ENCODE results near the gene GTPBP6. TPM values are rescaled to one million over a fixed set of nuclear protein-coding genes. Genes with fewer than 3 reads are reported as not detected.
A peak's percentile ranks its signal among the peaks of the same experiment; 100 is the strongest.

GTPBP6 gene
- total RNA-seq, 1 donor, result 34.4 TPM

DNA sequence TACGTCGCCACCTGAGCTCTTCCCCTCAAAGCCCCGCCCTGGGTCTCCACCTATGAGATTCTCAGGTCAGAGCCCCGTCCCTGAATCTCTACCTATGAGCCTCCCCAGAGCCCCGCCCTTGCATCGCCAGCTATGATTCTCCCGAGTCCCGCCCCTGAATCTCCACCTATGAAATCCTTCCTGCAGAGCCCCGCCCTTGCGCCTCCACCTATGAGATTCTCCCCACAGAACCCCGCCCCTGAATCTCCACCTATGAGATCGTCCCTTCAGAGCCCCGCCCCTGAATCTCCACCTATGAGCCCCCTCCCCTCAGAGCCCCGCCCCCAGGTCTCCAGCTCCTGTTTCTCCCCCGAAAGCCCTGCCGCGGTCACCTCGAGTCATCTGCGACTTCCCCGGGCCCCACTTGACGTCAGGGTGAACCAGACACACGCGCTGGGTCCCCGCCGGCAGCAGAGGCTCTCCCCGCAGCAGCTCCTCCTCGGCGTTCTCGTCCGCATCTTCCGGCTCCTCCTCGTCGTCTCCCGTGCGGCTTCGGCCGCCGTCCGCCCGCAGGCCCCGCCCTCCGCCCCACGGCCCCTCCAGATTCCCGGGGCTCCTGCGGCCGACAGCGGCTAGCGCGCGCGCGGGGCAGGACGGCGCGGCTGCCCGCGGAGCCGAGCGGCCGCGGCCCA lies 393 bp downstream of the GTPBP6 start:
- Histone ChIP-seq H3K4me3 (ENCODE audit: insufficient read depth, low read length) (peak overlapping the region; percentile 93), H3K79me2 (ENCODE audit: insufficient read depth, low read length) (peaks cover 18% of the 10 kb centered on the region), H4K20me1 (ENCODE audit: insufficient read depth, low read length) (peaks cover 3% of the 10 kb centered on the region), H3K9me3 (ENCODE audit: low read depth, low read length) (no peaks in the 10 kb centered on the region), H3K27ac (ENCODE audit: low read depth, low read length) (peak overlapping the region; percentile 71), H3K36me3 (ENCODE audit: insufficient read depth, low read length) (peaks cover 6% of the 10 kb centered on the region), H3K4me2 (ENCODE audit: insufficient read depth, low read length) (peak overlapping the region; percentile 74), H3K4me1 (ENCODE audit: insufficient read depth, low read length) (peaks cover 11% of the 10 kb centered on the region), H2AFZ (ENCODE audit: low read length) (peak overlapping the region; percentile 82), H3K27me3 (ENCODE audit: insufficient read depth, low read length) (no peaks in the 10 kb centered on the region)
- TF ChIP-seq, protein P1, sequence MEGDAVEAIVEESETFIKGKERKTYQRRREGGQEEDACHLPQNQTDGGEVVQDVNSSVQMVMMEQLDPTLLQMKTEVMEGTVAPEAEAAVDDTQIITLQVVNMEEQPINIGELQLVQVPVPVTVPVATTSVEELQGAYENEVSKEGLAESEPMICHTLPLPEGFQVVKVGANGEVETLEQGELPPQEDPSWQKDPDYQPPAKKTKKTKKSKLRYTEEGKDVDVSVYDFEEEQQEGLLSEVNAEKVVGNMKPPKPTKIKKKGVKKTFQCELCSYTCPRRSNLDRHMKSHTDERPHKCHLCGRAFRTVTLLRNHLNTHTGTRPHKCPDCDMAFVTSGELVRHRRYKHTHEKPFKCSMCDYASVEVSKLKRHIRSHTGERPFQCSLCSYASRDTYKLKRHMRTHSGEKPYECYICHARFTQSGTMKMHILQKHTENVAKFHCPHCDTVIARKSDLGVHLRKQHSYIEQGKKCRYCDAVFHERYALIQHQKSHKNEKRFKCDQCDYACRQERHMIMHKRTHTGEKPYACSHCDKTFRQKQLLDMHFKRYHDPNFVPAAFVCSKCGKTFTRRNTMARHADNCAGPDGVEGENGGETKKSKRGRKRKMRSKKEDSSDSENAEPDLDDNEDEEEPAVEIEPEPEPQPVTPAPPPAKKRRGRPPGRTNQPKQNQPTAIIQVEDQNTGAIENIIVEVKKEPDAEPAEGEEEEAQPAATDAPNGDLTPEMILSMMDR (IDR thresholded peaks at IDR 0.05; ENCODE audit: extremely low read depth, low read depth, low read length), result no peak
- peak; percentile 99 for DNase-seq (ENCODE audit: insufficient read length, low spot score, missing footprints)

DNA sequence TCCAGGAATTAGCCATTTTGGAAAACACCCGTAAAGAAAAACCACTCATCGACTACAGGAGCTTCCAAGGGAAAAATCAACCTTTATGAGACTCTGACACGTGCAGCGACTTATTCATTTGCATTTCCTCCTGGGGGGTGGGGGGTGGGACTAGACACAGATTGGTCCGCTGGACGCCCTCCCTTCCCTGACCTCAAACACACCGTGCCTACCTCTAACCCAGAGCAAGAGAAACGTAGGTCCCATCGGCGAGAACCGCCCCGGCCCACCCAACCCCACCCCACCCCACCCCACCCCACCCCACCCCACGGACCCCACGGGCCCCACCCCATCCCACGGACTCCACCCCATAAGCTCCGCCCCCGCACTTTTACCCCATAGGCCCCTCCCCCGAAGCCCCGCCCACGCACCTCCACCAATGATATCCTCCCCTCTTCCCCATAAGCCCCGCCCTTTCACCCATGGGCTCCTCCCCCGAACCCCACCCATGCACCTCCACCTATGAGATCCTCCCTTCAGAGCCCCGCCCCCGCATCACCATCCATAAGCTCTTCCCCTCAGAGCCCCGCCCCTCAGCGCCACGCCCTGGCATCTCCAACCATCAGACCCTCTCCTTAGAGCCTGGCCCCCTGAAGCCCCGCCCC lies 1.1 kb downstream of the GTPBP6 start:
- peak overlapping the region; percentile 56 for H2AFZ ChIP-seq (ENCODE audit: low read length)
- H3K27ac ChIP-seq (ENCODE audit: low read depth, low read length), result no peak overlapping the region

GRCh38 chrX:316351-317325 lies 2.0 kb downstream of the GTPBP6 start:
- Histone ChIP-seq H3K4me3 (ENCODE audit: insufficient read depth, low read length) (no peak overlapping the region), H3K79me2 (ENCODE audit: insufficient read depth, low read length) (peaks cover 18% of the 10 kb centered on the region), H3K9me3 (ENCODE audit: low read depth, low read length) (no peaks in the 10 kb centered on the region), H4K20me1 (ENCODE audit: insufficient read depth, low read length) (peaks cover 3% of the 10 kb centered on the region), H3K36me3 (ENCODE audit: insufficient read depth, low read length) (peaks cover 16% of the 10 kb centered on the region), H3K4me1 (ENCODE audit: insufficient read depth, low read length) (peaks cover 11% of the 10 kb centered on the region), H2AFZ (ENCODE audit: low read length) (no peak overlapping the region), H3K27ac (ENCODE audit: low read depth, low read length) (no peak overlapping the region), H3K4me2 (ENCODE audit: insufficient read depth, low read length) (no peak overlapping the region), H3K27me3 (ENCODE audit: insufficient read depth, low read length) (no peaks in the 10 kb centered on the region)
- no peak for DNase-seq (ENCODE audit: insufficient read length, low spot score, missing footprints)
- TF ChIP-seq, protein P1 (IDR thresholded peaks at IDR 0.05; ENCODE audit: extremely low read depth, low read depth, low read length), result no peak

More for the DNA sequence above, 1.1 kb downstream of the GTPBP6 start:
- Histone ChIP-seq H4K20me1 (ENCODE audit: insufficient read depth, low read length) (peaks cover 3% of the 10 kb centered on the region), H3K36me3 (ENCODE audit: insufficient read depth, low read length) (peaks cover 8% of the 10 kb centered on the region), H3K79me2 (ENCODE audit: insufficient read depth, low read length) (peaks cover 18% of the 10 kb centered on the region), H3K4me3 (ENCODE audit: insufficient read depth, low read length) (peak overlapping the region; percentile 93), H3K9me3 (ENCODE audit: low read depth, low read length) (no peaks in the 10 kb centered on the region), H3K4me1 (ENCODE audit: insufficient read depth, low read length) (peaks cover 11% of the 10 kb centered on the region), H3K27me3 (ENCODE audit: insufficient read depth, low read length) (no peaks in the 10 kb centered on the region), H3K4me2 (ENCODE audit: insufficient read depth, low read length) (peak overlapping the region; percentile 74)
- DNase-seq (ENCODE audit: insufficient read length, low spot score, missing footprints), result peak; percentile 98
- TF ChIP-seq, protein P1 (IDR thresholded peaks at IDR 0.05; ENCODE audit: extremely low read depth, low read depth, low read length), result no peak

Measured in osteoblast (primary cell).